Thoracic aorta (tissue), 2 donors: ENCODE measurements around the gene CD19. TPM values are rescaled to one million over a fixed set of nuclear protein-coding genes. Genes with fewer than 3 reads are reported as not detected.

ENCODE experiments used
- ATAC-seq: fragments of 150-250 bp; one replicate; pipeline ENCODE4 v1.8.0; 2017; ENCODE audit warnings: low read depth; ENCODE audit not compliant: insufficient number of reproducible peaks, low FRiP score
- DNase-seq: peaks from one replicate; pipeline ENCODE4 v3.0.0-alpha.2; 2020; ENCODE audit warnings: low spot score
- H3K27ac ChIP-seq, 2 donors: fragments of 200-600 bp; sonication (generic); 1 replicate in 1 of 2; 2 replicates in 1 of 2; pipeline ENCODE4 v1.5.1; 2016; ENCODE audit warnings: mild to moderate bottlenecking in 2 of 2, moderate library complexity in 2 of 2
- H3K27me3 ChIP-seq: fragments of 200-600 bp; sonication (generic); replicated peaks from 2 replicates; pipeline ENCODE4 v1.6.0; 2016; ENCODE audit warnings: mild to moderate bottlenecking; ENCODE audit not compliant: insufficient read depth
- H3K36me3 ChIP-seq: fragments of 200-600 bp; sonication (generic); one replicate; pipeline ENCODE4 v1.5.1; 2016
- H3K4me1 ChIP-seq, 2 donors: fragments of 200-600 bp; sonication (generic); 1 replicate in 1 of 2; 2 replicates in 1 of 2; pipeline versions ENCODE4 v1.5.1 to v1.6.0; 2016; ENCODE audit warnings: low read depth in 2 of 2, mild to moderate bottlenecking in 1 of 2; ENCODE audit not compliant: control insufficient read depth in 1 of 2
- H3K4me3 ChIP-seq: fragments of 200-600 bp; sonication (generic); 2 replicates; pipeline ENCODE4 v1.5.1; 2016; ENCODE audit warnings: mild to moderate bottlenecking
- H3K9me3 ChIP-seq: fragments of 200-600 bp; sonication (generic); 2 replicates; pipeline ENCODE4 v1.5.1; 2016
- total RNA-seq, 2 donors: library from RNA; depleted of rRNA; stranded (reverse); fragments of >200 nt; gene quantifications; one replicate each; pipeline versions ENCODE4 v1.1.0 to v1.2.3, GENCODE V29; 2016
- TF ChIP-seq, protein P1 (sequence below): fragments of 200-600 bp; sonication (generic); IDR thresholded peaks from one replicate; pipeline ENCODE4 v1.5.1; 2019; ENCODE audit warnings: antibody characterized with exemption

Gene CD19
- total RNA-seq, 2 donors from 2014 or later = not detected

DNA sequence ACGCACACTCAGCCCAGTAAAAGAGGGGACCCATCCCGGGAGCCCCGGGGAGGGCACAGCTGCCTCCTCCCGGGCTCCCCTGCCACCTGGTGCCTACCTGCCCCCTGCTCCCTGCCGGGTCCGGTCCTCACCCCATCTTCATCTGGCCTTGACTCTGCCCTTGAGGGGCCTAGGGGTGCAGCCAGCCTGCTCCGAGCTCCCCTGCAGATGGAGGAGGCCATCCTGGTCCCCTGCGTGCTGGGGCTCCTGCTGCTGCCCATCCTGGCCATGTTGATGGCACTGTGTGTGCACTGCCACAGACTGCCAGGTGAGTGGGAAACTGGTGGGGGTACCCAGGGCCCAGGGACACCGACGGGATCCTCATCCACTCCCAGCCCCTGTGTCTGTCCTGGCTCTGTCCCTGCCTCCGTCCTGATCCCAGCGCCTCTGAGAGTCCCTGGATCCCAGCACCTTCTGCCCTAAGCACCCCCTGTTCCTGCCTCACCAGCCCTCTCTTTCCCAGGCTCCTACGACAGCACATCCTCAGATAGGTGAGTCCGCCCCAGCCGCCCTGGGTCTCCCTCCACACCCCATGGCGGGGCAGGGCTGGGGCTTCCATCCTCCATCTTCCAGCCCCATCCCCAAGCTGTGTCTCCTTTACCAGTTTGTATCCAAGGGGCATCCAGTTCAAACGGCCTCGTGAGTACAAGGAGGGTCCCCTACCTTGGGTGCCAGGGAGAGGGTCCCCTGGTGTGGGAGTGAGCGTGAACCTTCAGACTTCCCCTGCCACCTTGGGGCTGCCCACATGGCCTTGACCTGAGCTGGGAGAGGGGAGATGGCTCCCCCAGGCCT is 53.7 kb downstream of the CD19 start:
- Histone ChIP-seq H3K9me3 (peaks cover 6% of the 10 kb centered on the region), H3K27ac (no peak overlapping the region), H3K36me3 (peaks cover 49% of the 10 kb centered on the region), H3K27me3 (no peaks in the 10 kb centered on the region), H3K4me1 (no peaks in the 10 kb centered on the region), H3K4me3 (peak overlapping the region; percentile 19)
- TF ChIP-seq, protein P1, sequence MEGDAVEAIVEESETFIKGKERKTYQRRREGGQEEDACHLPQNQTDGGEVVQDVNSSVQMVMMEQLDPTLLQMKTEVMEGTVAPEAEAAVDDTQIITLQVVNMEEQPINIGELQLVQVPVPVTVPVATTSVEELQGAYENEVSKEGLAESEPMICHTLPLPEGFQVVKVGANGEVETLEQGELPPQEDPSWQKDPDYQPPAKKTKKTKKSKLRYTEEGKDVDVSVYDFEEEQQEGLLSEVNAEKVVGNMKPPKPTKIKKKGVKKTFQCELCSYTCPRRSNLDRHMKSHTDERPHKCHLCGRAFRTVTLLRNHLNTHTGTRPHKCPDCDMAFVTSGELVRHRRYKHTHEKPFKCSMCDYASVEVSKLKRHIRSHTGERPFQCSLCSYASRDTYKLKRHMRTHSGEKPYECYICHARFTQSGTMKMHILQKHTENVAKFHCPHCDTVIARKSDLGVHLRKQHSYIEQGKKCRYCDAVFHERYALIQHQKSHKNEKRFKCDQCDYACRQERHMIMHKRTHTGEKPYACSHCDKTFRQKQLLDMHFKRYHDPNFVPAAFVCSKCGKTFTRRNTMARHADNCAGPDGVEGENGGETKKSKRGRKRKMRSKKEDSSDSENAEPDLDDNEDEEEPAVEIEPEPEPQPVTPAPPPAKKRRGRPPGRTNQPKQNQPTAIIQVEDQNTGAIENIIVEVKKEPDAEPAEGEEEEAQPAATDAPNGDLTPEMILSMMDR = no peak
- no peak for ATAC-seq
- DNase-seq = no peak

DNA sequence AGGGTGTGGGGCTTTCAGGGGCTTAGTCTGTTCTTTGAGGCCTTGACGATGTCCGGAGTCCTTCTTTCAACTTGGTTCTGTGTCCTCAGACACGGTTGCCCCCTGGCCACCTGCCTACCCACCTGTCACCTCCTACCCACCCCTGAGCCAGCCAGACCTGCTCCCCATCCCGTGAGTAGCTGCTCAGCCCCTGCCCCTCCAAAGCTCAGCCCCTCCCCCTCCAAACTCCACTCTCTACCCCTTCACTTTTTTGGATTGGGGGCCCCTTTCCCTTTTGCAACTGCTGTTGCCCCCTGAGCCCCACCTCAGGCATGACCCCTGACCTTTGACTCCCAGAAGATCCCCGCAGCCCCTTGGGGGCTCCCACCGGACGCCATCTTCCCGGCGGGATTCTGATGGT is 54.3 kb downstream of the CD19 start:
- Histone ChIP-seq H3K9me3 (peaks cover 6% of the 10 kb centered on the region), H3K4me1 (no peaks in the 10 kb centered on the region), H3K27me3 (no peaks in the 10 kb centered on the region), H3K27ac (no peak overlapping the region), H3K36me3 (peaks cover 45% of the 10 kb centered on the region), H3K4me3 (peak overlapping the region; percentile 14)
- TF ChIP-seq, protein P1 = no peak
- ATAC-seq = no peak
- no peak for DNase-seq

DNA sequence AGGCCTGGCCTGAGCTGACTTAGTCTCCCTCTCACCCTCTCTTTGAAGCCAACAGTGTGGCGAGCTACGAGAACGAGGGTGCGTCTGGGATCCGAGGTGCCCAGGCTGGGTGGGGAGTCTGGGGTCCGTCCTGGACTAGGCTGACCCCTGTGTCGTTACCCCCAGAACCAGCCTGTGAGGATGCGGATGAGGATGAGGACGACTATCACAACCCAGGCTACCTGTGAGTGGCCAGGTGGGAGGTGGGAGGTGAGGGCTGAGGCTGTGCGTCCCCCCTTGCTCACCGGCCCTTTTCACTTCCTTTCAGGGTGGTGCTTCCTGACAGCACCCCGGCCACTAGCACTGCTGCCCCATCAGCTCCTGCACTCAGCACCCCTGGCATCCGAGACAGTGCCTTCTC is 54.7 kb downstream of the CD19 start:
- DNase-seq (no peak), ATAC-seq (no peak)
- peaks cover 40% of the 10 kb centered on the region for H3K36me3 ChIP-seq
- TF ChIP-seq, protein P1 = no peak
- no peaks in the 10 kb centered on the region for H3K4me1 ChIP-seq
- H3K4me3 ChIP-seq = no peak overlapping the region
- peaks cover 6% of the 10 kb centered on the region for H3K9me3 ChIP-seq
- H3K27me3 ChIP-seq = no peaks in the 10 kb centered on the region
- H3K27ac ChIP-seq = no peak overlapping the region

DNA sequence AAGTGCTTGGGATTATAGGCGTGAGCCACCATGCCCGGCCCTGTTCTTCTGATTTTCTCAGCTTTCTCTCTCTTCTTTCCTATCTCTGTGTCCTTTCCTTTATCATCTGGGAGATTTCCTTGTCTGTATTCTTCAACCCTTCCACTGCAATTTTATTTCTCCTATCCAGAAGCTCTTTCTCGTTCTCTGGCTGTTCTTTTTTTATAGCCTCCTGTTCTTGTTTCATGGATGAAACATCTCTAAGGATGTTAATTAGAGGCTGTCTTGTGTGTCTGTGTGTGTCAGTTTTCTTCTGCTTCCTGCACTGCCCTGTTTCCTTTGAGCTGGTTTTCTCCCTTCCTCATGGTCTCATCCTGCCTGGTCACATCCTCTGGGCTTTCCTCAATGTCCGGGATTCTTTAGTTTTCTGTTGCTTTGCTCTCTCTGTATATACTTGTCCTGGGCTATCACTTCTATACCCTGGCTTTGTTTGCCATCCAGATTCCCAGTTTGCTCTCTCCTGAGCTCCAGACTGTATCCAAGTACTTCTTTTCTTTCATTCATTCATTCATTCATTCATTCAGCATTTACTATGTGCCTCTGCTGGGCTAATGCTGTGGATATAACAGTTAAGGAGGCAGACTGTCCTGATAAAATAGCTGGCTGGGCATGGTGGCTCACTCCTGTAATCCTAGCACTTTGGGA is 55.5 kb downstream of the CD19 start:
- H3K36me3 ChIP-seq = peaks cover 34% of the 10 kb centered on the region

More for the DNA sequence above, 55.5 kb downstream of the CD19 start:
- no peak overlapping the region for H3K27ac ChIP-seq
- no peak for ATAC-seq
- TF ChIP-seq, protein P1 = no peak
- H3K4me1 ChIP-seq = no peaks in the 10 kb centered on the region
- H3K9me3 ChIP-seq = peaks cover 6% of the 10 kb centered on the region
- H3K27me3 ChIP-seq = no peaks in the 10 kb centered on the region
- H3K4me3 ChIP-seq = no peak overlapping the region
- no peak for DNase-seq

Other genes starting within 250 kb of the CD19 start
- gene EIF3C, start 220.5 kb upstream of the CD19 start, total RNA-seq = 100 to 1,000 TPM; 167 to 206 TPM
- 1 to 10 TPM; 3.0 to 8.4 TPM for gene NPIPB9, start 180.2 kb upstream of the CD19 start, total RNA-seq
- gene ATXN2L, start 109.0 kb upstream of the CD19 start, total RNA-seq = 10 to 100 TPM; 79.9 to 84.3 TPM
- gene TUFM, start 85.6 kb upstream of the CD19 start, total RNA-seq = 10 to 100 TPM; 48.9 to 50.2 TPM
- gene SH2B1, start 68.1 kb upstream of the CD19 start, total RNA-seq = 10 to 100 TPM; 32.5 to 45.1 TPM
- under 1 TPM; 0.41 to 0.42 TPM for gene ATP2A1, start 53.5 kb upstream of the CD19 start, total RNA-seq
- gene RABEP2, start 6.7 kb upstream of the CD19 start, total RNA-seq = 10 to 100 TPM; 18.3 to 62.0 TPM
- gene NFATC2IP, start 19.0 kb downstream of the CD19 start, total RNA-seq = 10 to 100 TPM; 38.4 to 45.5 TPM
- gene SPNS1, start 42.8 kb downstream of the CD19 start, total RNA-seq = 10 to 100 TPM; 21.9 to 36.6 TPM
- 10 to 100 TPM; 15.3 to 28.6 TPM for gene LAT, start 53.1 kb downstream of the CD19 start, total RNA-seq